CD14-positive monocyte (primary cell): ENCODE measurements around the gene ZNRF2. TPM values are rescaled to one million over a fixed set of nuclear protein-coding genes. Genes with fewer than 3 reads are reported as not detected.
"Not testable (repeated sequence)": the region's sequence is repeated elsewhere in the genome, so short reads cannot be mapped to it uniquely, and the experiment has no call there.

Experiments
- DNase-seq, 3 donors: peaks; one replicate each; pipeline ENCODE4 v3.0.0-alpha.2; 2011 to 2022
- H2AFZ ChIP-seq: 2 replicates; pipeline ENCODE4 v1.6.0; 2012; ENCODE audit warnings: mild to moderate bottlenecking, low read depth, low read length, inconsistent platforms; ENCODE audit not compliant: insufficient read depth, poor library complexity, severe bottlenecking
- H3K27ac ChIP-seq, 2 donors: 1 replicate in 1 of 2; 2 replicates in 1 of 2; pipeline ENCODE4 v1.5.1; 2012 to 2013; ENCODE audit warnings: low read length in 2 of 2, control low read depth in 1 of 2, inconsistent platforms in 1 of 2, low read depth in 1 of 2, mild to moderate bottlenecking in 1 of 2
- H3K27me3 ChIP-seq, 2 donors: one replicate each; pipeline versions ENCODE4 v1.6.0 to v1.6.1; 2011 to 2013; ENCODE audit warnings: low read length in 2 of 2; ENCODE audit not compliant: control insufficient read depth in 2 of 2, insufficient read depth in 2 of 2
- H3K36me3 ChIP-seq, 2 donors: replicated peaks in 1 of 2; 1 replicate in 1 of 2; 2 replicates in 1 of 2; pipeline versions ENCODE4 v1.5.1 to v1.6.1; 2012 to 2013; ENCODE audit warnings: low read length in 2 of 2, control low read depth in 1 of 2, inconsistent platforms in 1 of 2, mild to moderate bottlenecking in 1 of 2; ENCODE audit not compliant: insufficient read depth in 2 of 2, control insufficient read depth in 1 of 2
- H3K4me1 ChIP-seq, 2 donors: 1 replicate in 1 of 2; 2 replicates in 1 of 2; pipeline versions ENCODE4 v1.5.1 to v1.6.1; 2012 to 2013; ENCODE audit warnings: low read length in 2 of 2, control low read depth in 1 of 2, inconsistent platforms in 1 of 2, mild to moderate bottlenecking in 1 of 2, moderate library complexity in 1 of 2; ENCODE audit not compliant: insufficient read depth in 2 of 2, control insufficient read depth in 1 of 2
- H3K4me2 ChIP-seq: replicated peaks from 2 replicates; pipeline ENCODE3; 2012; ENCODE audit warnings: low read length, moderate library complexity, mild to moderate bottlenecking; ENCODE audit not compliant: poor library complexity, severe bottlenecking; ENCODE audit errors: extremely low read depth
- H3K4me3 ChIP-seq, 3 experiments: fragments of 200-600 bp in 1 of 3; sonication (generic) in 1 of 3; replicated peaks in 1 of 3; 1 replicate in 2 of 3; 2 replicates in 1 of 3; pipeline ENCODE4 v1.5.1; 2011 to 2013; ENCODE audit warnings: low read length in 3 of 3, mild to moderate bottlenecking in 3 of 3, control low read depth in 2 of 3, low read depth in 2 of 3, inconsistent platforms in 1 of 3, moderate library complexity in 1 of 3
- H3K79me2 ChIP-seq: 2 replicates; pipeline ENCODE4 v1.6.0; 2012; ENCODE audit warnings: mild to moderate bottlenecking, control low read depth, inconsistent platforms, low read length, moderate library complexity; ENCODE audit not compliant: insufficient read depth
- H3K9ac ChIP-seq: 2 replicates; pipeline ENCODE4 v1.6.0; 2017; ENCODE audit warnings: low read length, mild to moderate bottlenecking; ENCODE audit not compliant: insufficient read depth, poor library complexity, severe bottlenecking
- H3K9me3 ChIP-seq, 2 donors: replicated peaks in 1 of 2; 1 replicate in 1 of 2; 2 replicates in 1 of 2; pipeline versions ENCODE4 v1.5.1 to v1.6.1; 2012 to 2013; ENCODE audit warnings: low read length in 2 of 2, control low read depth in 1 of 2; ENCODE audit not compliant: control insufficient read depth in 1 of 2, insufficient read depth in 1 of 2
- H4K20me1 ChIP-seq: 2 replicates; pipeline ENCODE4 v1.6.0; 2012; ENCODE audit warnings: mild to moderate bottlenecking, low read length, control low read depth, moderate library complexity; ENCODE audit not compliant: insufficient read depth
- H3K27ac Mint-ChIP-seq, 7 donors: one replicate each; pipeline ENCODE4 v1.8.0; 2020; ENCODE audit warnings: mild to moderate bottlenecking in 7 of 7, mixed read lengths in 7 of 7, moderate library complexity in 6 of 7, inconsistent platforms in 2 of 7
- H3K27me3 Mint-ChIP-seq, 3 donors: one replicate each; pipeline ENCODE4 v1.8.0; 2021 to 2022; ENCODE audit warnings: low read depth in 3 of 3, mild to moderate bottlenecking in 3 of 3, mixed read lengths in 3 of 3, moderate library complexity in 3 of 3, inconsistent platforms in 1 of 3
- H3K36me3 Mint-ChIP-seq, 2 donors: one replicate each; pipeline ENCODE4 v1.8.0; 2020; ENCODE audit warnings: mixed read lengths in 2 of 2, inconsistent platforms in 1 of 2, mild to moderate bottlenecking in 1 of 2
- H3K4me1 Mint-ChIP-seq: one replicate; pipeline ENCODE4 v1.8.0; 2020; ENCODE audit warnings: mild to moderate bottlenecking, mixed read lengths
- H3K4me3 Mint-ChIP-seq, 2 donors: one replicate each; pipeline ENCODE4 v1.8.0; 2020; ENCODE audit warnings: mild to moderate bottlenecking in 2 of 2, mixed read lengths in 2 of 2, moderate library complexity in 1 of 2
- H3K9me3 Mint-ChIP-seq, 7 donors: one replicate each; pipeline ENCODE4 v1.8.0; 2020 to 2022; ENCODE audit warnings: mixed read lengths in 7 of 7, mild to moderate bottlenecking in 6 of 7, moderate library complexity in 6 of 7, inconsistent platforms in 2 of 7
- WGBS: methylation state at CpG from one replicate; pipeline ENCODE4 v1.1.5; 2013; ENCODE audit warnings: missing lambda C conversion rate; ENCODE audit not compliant: insufficient coverage; 5-methylcytosine and 5-hydroxymethylcytosine counted together
- intact Hi-C, 2 donors: fragments of 100-400 bp; cut with micrococcal nuclease; formaldehyde crosslinking; loops; one replicate each; pipeline versions ENCODE4 v1.15.0 to v1.15.1; 2023
- polyA plus RNA-seq, 3 donors: library from polyadenylated mRNA; depleted of rRNA in 1 of 3; unstranded in 2 of 3; stranded (reverse) in 1 of 3; fragments of 300-500 nt in 2 of 3; fragments of >200 nt in 1 of 3; fragmentation: Illumina TruSeq in 2 of 3; gene quantifications; 1 replicate in 2 of 3; 2 replicates in 1 of 3; pipeline ENCODE4 v1.2.3, GENCODE V29; 2012 to 2021
- TF ChIP-seq, protein P1 (sequence below): fragments of 200-600 bp; IDR thresholded peaks from one replicate; pipeline ENCODE4 v1.8.0; 2022; ENCODE audit warnings: antibody characterized with exemption, mild to moderate bottlenecking

The ZNRF2 gene
- polyA plus RNA-seq, 3 donors: 1.9 to 9.5 (median 5.7) TPM

DNA sequence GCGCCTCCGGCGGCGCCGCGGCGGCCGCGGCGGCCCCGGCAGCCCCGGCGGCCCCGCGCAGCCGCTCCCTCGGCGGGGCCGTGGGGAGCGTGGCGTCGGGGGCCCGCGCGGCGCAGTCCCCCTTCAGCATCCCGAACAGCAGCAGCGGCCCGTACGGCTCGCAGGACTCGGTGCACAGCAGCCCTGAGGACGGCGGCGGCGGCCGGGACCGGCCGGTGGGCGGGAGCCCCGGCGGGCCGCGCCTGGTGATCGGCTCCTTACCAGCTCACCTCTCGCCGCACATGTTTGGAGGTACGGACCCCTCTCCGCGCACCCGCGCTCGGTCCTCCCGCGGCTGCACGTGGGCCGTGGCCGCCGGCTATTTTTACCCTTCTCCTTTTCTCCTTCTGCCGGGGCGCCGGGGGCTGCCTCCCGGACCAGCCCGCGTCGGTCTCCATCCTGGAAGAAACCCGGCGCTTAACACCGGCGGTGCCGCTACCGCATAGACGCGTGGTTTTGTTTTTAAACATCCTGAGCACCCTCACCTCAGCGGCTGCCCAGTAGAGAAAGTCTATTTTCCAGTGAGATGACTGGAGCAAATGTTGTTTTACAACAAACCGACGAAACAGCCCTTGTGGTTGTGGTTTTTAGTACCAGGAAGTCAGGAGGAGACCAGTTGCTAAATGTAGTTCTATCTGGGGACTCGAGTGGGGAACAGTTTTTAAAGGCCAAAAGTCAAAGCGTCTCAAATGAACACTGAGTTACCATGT, 1.3 kb downstream of the ZNRF2 start:
- Mint-ChIP-seq H3K27me3 (no peaks in the 10 kb centered on the region), H3K9me3 (peaks cover 0 to 7% (median 4%) of the 10 kb centered on the region in 7 donors), H3K4me1 (peaks cover 49% of the 10 kb centered on the region), H3K4me3 (peak overlapping the region; percentile 99 to 100), H3K27ac (peak overlapping the region; percentile 94 to 99 (median 99)), H3K36me3 (peaks cover 10 to 13% of the 10 kb centered on the region in 2 donors)
- H3K9me3 ChIP-seq: no peaks in the 10 kb centered on the region
- peak overlapping the region; percentile 73 to 86 for H3K27ac ChIP-seq
- H3K27me3 ChIP-seq: no peaks in the 10 kb centered on the region
- H3K4me1 ChIP-seq: peaks cover 31 to 41% of the 10 kb centered on the region in 2 donors
- peak overlapping the region; percentile 43 for H2AFZ ChIP-seq
- peak overlapping the region; percentile 55 to 83 (median 83) for H3K4me3 ChIP-seq
- H4K20me1 ChIP-seq: peaks cover 42% of the 10 kb centered on the region
- peak; percentile 65 to 81 (median 68) for DNase-seq
- 0% methylated on average over 66 of the region's 79 CpGs for WGBS
- H3K9ac ChIP-seq: peak overlapping the region; percentile 87
- TF ChIP-seq, protein P1, sequence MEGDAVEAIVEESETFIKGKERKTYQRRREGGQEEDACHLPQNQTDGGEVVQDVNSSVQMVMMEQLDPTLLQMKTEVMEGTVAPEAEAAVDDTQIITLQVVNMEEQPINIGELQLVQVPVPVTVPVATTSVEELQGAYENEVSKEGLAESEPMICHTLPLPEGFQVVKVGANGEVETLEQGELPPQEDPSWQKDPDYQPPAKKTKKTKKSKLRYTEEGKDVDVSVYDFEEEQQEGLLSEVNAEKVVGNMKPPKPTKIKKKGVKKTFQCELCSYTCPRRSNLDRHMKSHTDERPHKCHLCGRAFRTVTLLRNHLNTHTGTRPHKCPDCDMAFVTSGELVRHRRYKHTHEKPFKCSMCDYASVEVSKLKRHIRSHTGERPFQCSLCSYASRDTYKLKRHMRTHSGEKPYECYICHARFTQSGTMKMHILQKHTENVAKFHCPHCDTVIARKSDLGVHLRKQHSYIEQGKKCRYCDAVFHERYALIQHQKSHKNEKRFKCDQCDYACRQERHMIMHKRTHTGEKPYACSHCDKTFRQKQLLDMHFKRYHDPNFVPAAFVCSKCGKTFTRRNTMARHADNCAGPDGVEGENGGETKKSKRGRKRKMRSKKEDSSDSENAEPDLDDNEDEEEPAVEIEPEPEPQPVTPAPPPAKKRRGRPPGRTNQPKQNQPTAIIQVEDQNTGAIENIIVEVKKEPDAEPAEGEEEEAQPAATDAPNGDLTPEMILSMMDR: no peak
- peaks cover 80% of the 10 kb centered on the region for H3K79me2 ChIP-seq
- no peaks in the 10 kb centered on the region for H3K36me3 ChIP-seq
- intact Hi-C loops: loop anchor here (2.0 to 10.0 kb wide), 3 partner anchors 49 to 139 kb away; no protein-coding TSS in a partner anchor
- peak overlapping the region; percentile 62 for H3K4me2 ChIP-seq

DNA sequence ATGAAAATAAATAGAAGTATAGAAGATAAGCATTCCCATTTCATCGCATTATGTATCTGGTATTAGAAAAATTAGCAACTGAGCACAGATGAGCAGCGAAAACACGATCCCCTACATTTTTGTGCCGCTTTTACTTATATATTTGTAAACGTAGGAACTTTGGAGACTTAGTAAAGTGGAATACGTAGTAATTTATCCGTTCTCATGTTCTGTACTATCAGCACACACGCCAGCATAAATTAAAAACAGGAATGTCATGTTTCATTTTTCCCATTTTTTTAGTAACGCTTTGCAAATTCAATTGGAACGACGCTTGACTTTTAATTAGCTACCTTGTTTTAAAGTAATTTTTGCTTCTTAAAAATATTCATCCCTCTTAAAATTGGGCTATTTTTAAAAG, 2.4 kb downstream of the ZNRF2 start:
- Histone ChIP-seq H3K27ac (peak overlapping the region in 1 of 2 donors; percentile 86), H3K4me3 (peak overlapping the region; percentile 55 to 83 (median 83)), H4K20me1 (peaks cover 52% of the 10 kb centered on the region), H3K36me3 (no peaks in the 10 kb centered on the region), H3K27me3 (no peaks in the 10 kb centered on the region), H3K4me2 (peak overlapping the region; percentile 62), H2AFZ (no peak overlapping the region), H3K4me1 (peaks cover 31 to 41% of the 10 kb centered on the region in 2 donors), H3K9me3 (no peaks in the 10 kb centered on the region), H3K79me2 (peaks cover 80% of the 10 kb centered on the region), H3K9ac (peak overlapping the region; percentile 87)
- H3K36me3 Mint-ChIP-seq: peaks cover 6 to 12% of the 10 kb centered on the region in 2 donors
- no peaks in the 10 kb centered on the region for H3K27me3 Mint-ChIP-seq
- intact Hi-C loops: loop anchor here (10.0 kb wide), 2 partner anchors 48 to 138 kb away; no protein-coding TSS in a partner anchor
- H3K9me3 Mint-ChIP-seq: peaks cover 0 to 7% (median 4%) of the 10 kb centered on the region in 7 donors
- WGBS: 83% methylated on average over 3 of the region's 11 CpGs
- peak overlapping the region; percentile 94 to 99 (median 99) for H3K27ac Mint-ChIP-seq
- peaks cover 53% of the 10 kb centered on the region for H3K4me1 Mint-ChIP-seq
- peak overlapping the region; percentile 99 to 100 for H3K4me3 Mint-ChIP-seq
- no peak for DNase-seq
- TF ChIP-seq, protein P1: no peak

DNA sequence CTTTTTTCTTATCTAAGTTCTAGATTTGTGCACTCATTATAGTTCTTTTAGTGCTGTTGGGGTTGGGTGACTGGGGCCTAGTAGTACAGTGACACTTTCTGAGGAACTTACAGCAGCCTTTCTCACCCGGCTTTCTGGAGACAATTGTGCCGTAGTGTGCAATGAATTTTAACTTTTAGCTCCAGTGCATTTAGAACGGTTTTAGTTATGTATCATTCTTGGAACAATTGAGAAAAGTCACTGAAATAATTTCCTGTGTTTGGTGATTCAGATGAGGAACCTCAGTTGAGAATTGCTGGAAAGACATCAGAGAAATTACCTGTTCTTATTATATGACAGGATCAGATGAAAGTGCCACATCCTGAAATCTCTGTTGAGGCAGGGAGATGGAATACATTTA, 3.2 kb downstream of the ZNRF2 start:
- H3K27me3 ChIP-seq, H3K9ac ChIP-seq, H2AFZ ChIP-seq, H3K9me3 ChIP-seq, H3K9me3 Mint-ChIP-seq, H3K27me3 Mint-ChIP-seq, H3K36me3 ChIP-seq: not testable (repeated sequence)
- peaks cover 31 to 41% of the 10 kb centered on the region in 2 donors for H3K4me1 ChIP-seq
- H4K20me1 ChIP-seq: peaks cover 57% of the 10 kb centered on the region
- Mint-ChIP-seq H3K4me1 (peaks cover 57% of the 10 kb centered on the region), H3K4me3 (peak overlapping the region; percentile 66 to 83), H3K36me3 (peaks cover 3 to 15% of the 10 kb centered on the region in 2 donors), H3K27ac (peak overlapping the region in 3 of 7 donors; percentile 35 to 82 (median 48))
- peaks cover 80% of the 10 kb centered on the region for H3K79me2 ChIP-seq
- no CpG with 5 or more reads among the region's 3 CpGs for WGBS
- DNase-seq: peak in 1 of 3 donors; percentile 18
- intact Hi-C loops: loop anchor here (10.0 kb wide), 2 partner anchors 47 to 137 kb away; no protein-coding TSS in a partner anchor
- H3K27ac ChIP-seq: peak overlapping the region in 1 of 2 donors; percentile 7
- peak overlapping the region in 1 of 3 experiments; percentile 83 for H3K4me3 ChIP-seq
- H3K4me2 ChIP-seq: peak overlapping the region; percentile 31
